GM23338 (cell line): ENCODE measurements around the gene NSL1.

Source experiments
- CREB1 ChIP-seq: fragments of 250-450 bp; sonication (Bioruptor Pico); IDR thresholded peaks from 2 replicates; pipeline ENCODE4 v1.5.0; 2020; ENCODE audit warnings: low read depth, mild to moderate bottlenecking, moderate library complexity
- EZH2 ChIP-seq: fragments of 200-600 bp; sonication (generic); IDR thresholded peaks from one replicate; pipeline ENCODE4 v1.8.0; 2017; ENCODE audit warnings: antibody characterized with exemption, mild to moderate bottlenecking, low read depth; ENCODE audit not compliant: unreplicated experiment
- EZH2phosphoT487 ChIP-seq: fragments of 200-600 bp; sonication (generic); IDR thresholded peaks from one replicate; pipeline ENCODE4 v1.8.1; 2018; ENCODE audit warnings: antibody characterized with exemption; ENCODE audit not compliant: unreplicated experiment
- POLR2AphosphoS5 ChIP-seq: IDR thresholded peaks from 2 replicates; pipeline ENCODE4 v1.6.1; 2016; ENCODE audit warnings: antibody characterized with exemption, low read depth
- ZNF114 ChIP-seq: fragments of 250-450 bp; sonication (Bioruptor Pico); IDR thresholded peaks from 2 replicates; pipeline ENCODE4 v1.5.0; 2020; ENCODE audit warnings: mild to moderate bottlenecking, moderate library complexity
- TF ChIP-seq, protein P1 (sequence below), 2 experiments: fragments of 200-600 bp in 1 of 2; sonication (generic) in 1 of 2; conservative IDR thresholded peaks; 2 replicates each; pipeline versions ENCODE4 v1.5.1 to v1.6.1; 2016 to 2017; ENCODE audit warnings: antibody characterized with exemption in 2 of 2, low read depth in 2 of 2, mild to moderate bottlenecking in 2 of 2, moderate library complexity in 1 of 2
- TF ChIP-seq, protein P2 (sequence below): IDR thresholded peaks from one replicate; pipeline ENCODE4 v1.6.1; 2018; ENCODE audit warnings: antibody characterized with exemption; ENCODE audit not compliant: unreplicated experiment
- TF ChIP-seq, protein P3 (sequence below): IDR thresholded peaks from 2 replicates; pipeline ENCODE4 v1.6.1; 2016; ENCODE audit warnings: antibody characterized with exemption

DNA sequence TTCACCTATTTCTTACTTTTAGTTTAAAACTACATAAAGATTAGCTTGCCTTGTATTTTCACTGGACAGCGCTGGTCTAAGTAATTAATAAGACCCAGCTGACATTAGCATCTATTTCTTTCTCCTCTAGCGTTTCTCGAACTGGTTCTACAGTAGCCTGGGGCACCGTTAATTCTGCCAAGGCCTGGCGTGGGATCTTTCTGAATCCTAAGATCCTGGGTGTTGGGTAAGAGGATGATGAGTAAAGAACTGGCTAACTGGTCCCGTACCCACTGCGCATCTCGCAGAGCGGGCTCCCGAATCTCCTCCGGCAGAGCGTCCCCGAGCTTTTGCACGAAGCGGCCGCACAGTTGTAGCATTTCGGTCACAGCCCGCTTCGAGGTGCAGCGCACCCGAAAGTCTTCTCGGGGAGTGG, 309 bp downstream of the NSL1 start:
- TF ChIP-seq, protein P1, sequence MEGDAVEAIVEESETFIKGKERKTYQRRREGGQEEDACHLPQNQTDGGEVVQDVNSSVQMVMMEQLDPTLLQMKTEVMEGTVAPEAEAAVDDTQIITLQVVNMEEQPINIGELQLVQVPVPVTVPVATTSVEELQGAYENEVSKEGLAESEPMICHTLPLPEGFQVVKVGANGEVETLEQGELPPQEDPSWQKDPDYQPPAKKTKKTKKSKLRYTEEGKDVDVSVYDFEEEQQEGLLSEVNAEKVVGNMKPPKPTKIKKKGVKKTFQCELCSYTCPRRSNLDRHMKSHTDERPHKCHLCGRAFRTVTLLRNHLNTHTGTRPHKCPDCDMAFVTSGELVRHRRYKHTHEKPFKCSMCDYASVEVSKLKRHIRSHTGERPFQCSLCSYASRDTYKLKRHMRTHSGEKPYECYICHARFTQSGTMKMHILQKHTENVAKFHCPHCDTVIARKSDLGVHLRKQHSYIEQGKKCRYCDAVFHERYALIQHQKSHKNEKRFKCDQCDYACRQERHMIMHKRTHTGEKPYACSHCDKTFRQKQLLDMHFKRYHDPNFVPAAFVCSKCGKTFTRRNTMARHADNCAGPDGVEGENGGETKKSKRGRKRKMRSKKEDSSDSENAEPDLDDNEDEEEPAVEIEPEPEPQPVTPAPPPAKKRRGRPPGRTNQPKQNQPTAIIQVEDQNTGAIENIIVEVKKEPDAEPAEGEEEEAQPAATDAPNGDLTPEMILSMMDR (conservative IDR thresholded peaks at IDR 0.05; ENCODE audit: low read depth in 2 of 2), result no peak
- TF ChIP-seq, protein P2, sequence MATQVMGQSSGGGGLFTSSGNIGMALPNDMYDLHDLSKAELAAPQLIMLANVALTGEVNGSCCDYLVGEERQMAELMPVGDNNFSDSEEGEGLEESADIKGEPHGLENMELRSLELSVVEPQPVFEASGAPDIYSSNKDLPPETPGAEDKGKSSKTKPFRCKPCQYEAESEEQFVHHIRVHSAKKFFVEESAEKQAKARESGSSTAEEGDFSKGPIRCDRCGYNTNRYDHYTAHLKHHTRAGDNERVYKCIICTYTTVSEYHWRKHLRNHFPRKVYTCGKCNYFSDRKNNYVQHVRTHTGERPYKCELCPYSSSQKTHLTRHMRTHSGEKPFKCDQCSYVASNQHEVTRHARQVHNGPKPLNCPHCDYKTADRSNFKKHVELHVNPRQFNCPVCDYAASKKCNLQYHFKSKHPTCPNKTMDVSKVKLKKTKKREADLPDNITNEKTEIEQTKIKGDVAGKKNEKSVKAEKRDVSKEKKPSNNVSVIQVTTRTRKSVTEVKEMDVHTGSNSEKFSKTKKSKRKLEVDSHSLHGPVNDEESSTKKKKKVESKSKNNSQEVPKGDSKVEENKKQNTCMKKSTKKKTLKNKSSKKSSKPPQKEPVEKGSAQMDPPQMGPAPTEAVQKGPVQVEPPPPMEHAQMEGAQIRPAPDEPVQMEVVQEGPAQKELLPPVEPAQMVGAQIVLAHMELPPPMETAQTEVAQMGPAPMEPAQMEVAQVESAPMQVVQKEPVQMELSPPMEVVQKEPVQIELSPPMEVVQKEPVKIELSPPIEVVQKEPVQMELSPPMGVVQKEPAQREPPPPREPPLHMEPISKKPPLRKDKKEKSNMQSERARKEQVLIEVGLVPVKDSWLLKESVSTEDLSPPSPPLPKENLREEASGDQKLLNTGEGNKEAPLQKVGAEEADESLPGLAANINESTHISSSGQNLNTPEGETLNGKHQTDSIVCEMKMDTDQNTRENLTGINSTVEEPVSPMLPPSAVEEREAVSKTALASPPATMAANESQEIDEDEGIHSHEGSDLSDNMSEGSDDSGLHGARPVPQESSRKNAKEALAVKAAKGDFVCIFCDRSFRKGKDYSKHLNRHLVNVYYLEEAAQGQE, result no peak
- TF ChIP-seq EZH2phosphoT487 (no peak), EZH2 (no peak), POLR2AphosphoS5 (no peak), ZNF114 (no peak), CREB1 (CRISPR knock-in tag) (no peak)
- TF ChIP-seq, protein P3, sequence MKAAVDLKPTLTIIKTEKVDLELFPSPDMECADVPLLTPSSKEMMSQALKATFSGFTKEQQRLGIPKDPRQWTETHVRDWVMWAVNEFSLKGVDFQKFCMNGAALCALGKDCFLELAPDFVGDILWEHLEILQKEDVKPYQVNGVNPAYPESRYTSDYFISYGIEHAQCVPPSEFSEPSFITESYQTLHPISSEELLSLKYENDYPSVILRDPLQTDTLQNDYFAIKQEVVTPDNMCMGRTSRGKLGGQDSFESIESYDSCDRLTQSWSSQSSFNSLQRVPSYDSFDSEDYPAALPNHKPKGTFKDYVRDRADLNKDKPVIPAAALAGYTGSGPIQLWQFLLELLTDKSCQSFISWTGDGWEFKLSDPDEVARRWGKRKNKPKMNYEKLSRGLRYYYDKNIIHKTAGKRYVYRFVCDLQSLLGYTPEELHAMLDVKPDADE, result no peak
